HL-60/S4 treated with phorbol 12-myristate 13-acetate at 8.2 ng/mL for 4 days and 3 days (cell line): ENCODE measurements around the gene LRP4.
"Not testable (repeated sequence)": the region's sequence is repeated elsewhere in the genome, so short reads cannot be mapped to it uniquely, and the experiment has no call there.

Experiments
- in situ Hi-C: fragments of 300-500 bp; cut with MboI; formaldehyde crosslinking; loops from 2 replicates; pipeline ENCODE4 v1.15.0; 2022; ENCODE audit warnings: low sequenced_read_pairs

Gene LRP4

DNA sequence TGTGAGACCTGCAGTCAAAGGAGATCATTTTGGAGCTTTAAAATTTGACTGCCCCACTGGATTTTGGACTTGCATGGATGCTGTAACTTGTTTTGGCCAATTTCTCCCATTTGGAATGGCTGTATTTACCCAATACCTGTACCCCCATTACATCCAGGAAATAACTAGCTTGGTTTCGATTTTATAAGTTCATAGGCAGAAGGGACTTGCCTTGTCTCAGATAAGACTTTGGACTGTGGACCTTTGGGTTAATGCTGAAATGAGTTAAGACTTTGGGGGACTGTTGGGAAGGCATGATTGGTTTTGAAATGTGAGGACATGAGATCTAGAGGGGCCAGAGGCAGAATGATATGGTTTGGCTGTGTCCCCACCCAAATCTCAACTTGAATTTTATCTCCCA lies 10.4 kb upstream of the LRP4 start:
- in situ Hi-C loops, result not testable (repeated sequence)

GRCh38 chr11:46927928-46928327 lies 9.6 kb upstream of the LRP4 start:
- in situ Hi-C loops, result not testable (repeated sequence)

- in situ Hi-C loops, result no loop called here
These were observed 2.4 kb upstream of the LRP4 start for GRCh38 chr11:46920755-46921154.

GRCh38 chr11:46918788-46919513 lies 601 bp upstream of the LRP4 start:
- in situ Hi-C loops, result no loop called here

GRCh38 chr11:46917762-46918082 lies 628 bp downstream of the LRP4 start:
- in situ Hi-C loops, result no loop called here

DNA sequence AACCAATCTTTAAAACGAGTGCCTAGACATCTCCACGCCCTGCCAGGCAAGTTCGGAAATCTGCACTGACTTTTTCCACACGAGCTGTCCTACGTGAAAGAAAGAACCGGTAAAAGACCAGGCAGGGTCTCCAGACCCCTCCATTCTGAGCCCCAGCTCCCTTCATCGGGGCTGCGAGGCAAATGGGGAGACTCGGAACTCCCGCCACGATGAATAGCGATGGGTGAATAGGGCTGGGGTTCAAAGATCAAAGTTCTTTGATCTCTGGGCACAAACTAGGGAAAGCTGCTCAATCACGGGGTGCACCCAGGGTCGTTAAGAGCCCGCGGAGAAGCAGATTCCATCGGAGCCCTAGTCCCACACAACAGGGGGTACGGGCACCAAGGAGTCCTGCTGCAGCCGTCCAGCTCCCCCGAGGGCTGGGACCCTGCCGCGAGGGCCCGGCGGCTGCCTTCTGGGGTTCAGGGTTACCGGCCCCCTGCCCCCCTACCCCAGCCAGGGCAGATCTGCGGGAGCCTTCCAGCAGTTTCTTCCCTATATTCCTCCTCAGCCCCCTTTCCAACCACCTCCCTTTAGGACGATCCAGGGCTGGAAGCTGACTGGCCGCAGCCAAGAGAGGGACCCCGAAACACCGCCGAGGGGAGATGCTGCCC lies 1.1 kb downstream of the LRP4 start:
- in situ Hi-C loops, result no loop called here

DNA sequence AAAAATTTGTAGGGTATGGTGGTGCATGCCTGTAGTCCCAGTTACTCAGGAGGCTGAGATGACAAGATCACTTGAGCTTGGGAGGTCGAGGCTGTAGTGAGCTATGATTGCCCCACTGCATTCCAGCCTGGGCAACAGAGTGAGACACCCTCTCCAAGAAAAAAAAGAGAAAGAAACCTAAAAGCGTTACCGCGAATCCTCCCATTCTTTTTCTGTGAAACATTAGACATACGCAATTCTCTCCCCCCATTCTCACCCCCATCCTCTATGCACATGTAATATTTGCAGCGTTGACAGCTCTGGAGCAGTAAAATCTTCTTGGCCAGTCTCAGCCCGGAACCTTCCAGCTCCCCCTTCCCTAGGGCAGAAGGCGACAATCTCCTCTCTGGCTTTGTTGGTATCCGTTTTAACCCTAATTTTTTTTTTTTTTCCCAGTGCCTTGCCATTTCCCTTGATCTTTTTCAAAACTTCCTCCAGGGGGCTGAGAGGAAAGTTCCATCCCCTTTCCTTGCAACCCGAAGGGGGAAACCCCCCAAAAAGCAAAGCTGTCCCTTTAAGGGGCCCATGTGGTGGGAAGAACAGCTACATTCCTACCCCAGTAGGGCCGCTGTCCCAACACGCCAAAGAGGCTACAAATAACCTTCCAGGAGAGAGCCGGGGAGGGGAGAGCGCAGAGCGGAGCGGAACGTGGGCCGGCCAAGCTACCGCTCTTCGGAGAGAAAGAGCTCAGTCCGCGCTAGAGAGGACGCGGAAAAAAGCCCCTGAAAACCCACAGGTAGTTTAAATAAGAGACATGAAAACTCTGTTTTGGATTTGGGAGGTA lies 1.9 kb downstream of the LRP4 start:
- in situ Hi-C loops, result no loop called here

GRCh38 chr11:46914910-46915309 lies 3.4 kb downstream of the LRP4 start:
- in situ Hi-C loops, result no loop called here

- in situ Hi-C loops, result no loop called here
These were observed 4.0 kb downstream of the LRP4 start for GRCh38 chr11:46914363-46914762.

GRCh38 chr11:46913484-46913883 lies 4.9 kb downstream of the LRP4 start:
- in situ Hi-C loops, result no loop called here

DNA sequence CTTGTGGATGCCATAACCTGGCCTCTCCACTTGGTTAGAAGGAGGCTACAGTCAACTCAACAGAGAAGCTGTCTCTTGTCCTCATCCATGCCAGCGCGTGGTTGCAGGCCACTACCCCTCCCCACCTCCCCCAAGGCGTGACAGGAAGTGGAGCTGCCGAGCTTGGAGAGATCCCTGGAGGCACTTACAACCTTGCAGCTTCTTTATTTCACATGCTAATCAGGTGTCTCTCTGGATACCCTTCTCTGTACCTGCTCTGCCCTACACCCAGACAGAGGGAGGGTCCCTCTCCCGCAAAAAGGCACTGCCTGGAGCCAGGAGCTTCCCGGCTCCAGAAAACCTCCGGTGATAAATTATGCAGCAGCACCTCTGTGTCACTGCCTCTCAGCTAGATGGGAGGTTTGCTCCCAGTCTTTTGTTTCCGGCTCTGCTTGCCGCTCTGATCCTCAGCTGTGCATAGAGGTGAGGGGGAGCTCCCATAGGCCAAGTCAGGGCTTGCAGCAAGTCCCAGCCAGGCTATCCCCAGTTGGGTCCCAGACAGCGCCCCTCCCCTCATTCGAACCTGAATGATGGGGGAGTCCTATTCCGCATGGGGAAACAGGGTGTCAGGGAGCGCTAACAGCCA lies 5.7 kb downstream of the LRP4 start:
- in situ Hi-C loops, result no loop called here

GRCh38 chr11:46907606-46908005 lies 10.7 kb downstream of the LRP4 start:
- in situ Hi-C loops, result no loop called here

DNA sequence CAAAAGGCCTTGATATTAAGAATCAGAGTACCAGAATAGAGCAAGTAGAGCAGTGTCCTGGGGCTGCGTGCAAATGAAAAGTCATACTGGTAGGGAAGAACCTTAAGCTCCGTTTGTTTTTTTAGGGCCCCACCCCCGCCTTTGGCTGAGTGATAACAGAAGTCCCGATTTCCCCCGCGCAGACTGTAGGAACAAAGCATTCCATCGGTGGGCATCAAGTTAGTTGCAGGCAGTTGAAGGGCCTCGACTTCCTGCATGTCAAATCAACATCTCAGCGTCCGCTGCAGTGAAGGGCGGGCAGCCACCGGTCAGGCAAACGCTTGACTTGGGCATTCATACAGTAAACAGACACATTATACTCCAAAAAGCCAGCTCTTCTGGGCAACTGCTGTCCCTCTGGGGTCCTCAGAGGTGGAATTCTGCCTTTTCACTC lies 11.7 kb downstream of the LRP4 start:
- in situ Hi-C loops, result no loop called here

DNA sequence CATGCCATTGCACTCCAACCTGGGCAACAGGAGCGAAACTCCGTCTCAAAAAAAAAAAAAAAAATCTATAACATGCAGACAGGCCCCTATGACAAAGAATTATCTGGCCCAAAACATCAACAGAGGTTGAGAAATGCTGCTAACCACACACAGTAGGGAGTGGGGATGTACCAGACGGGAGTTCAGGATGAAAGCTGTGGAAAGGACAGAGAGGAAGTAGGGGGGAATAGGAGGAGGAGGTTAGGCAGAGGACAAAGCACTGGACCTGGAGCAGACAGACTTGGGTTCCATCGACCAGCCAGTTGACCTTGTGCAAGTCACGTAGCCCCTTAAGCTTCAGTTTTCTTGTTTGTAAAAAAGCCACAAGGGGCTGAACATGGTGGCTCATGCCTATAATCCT lies 12.5 kb downstream of the LRP4 start:
- in situ Hi-C loops, result no loop called here

- in situ Hi-C loops, result no loop called here
These were observed 14.5 kb downstream of the LRP4 start for GRCh38 chr11:46903846-46904245.

- in situ Hi-C loops, result no loop called here
These were observed 15.7 kb downstream of the LRP4 start for GRCh38 chr11:46902694-46903093.

GRCh38 chr11:46901156-46901555 lies 17.2 kb downstream of the LRP4 start:
- in situ Hi-C loops, result no loop called here

DNA sequence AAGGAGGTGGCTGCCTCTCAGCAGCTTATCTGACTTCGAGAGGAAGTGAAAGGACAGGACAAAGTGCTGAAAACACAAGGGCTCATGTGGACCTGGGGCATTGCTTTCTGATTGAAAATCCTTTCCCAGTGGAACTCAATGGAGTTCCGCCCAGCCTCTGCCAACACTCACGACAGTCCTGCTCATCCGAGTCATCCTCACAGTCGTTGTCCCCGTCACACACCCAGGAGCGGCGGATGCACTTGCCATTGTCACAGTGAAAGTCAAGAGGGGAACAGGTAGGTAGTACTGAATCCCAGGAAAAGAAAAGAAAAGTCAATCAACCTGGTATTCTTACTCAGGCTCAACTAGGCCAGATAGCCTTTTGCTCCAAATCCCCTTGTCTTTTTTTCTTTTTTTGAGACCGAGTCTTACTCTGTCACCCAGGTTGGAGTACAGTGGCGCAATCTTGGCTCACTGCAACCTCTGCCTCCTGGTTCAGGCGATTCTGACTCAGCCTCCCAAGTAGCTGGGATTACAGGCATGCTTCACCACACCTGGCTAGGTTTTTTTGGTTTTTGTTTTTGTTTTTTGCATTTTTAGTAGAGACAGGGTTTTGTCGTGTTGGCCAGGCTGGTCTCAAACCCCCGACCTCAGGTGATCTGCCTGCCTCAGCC lies 18.1 kb downstream of the LRP4 start:
- in situ Hi-C loops, result no loop called here

GRCh38 chr11:46899501-46900025 lies 18.8 kb downstream of the LRP4 start:
- in situ Hi-C loops, result loop anchor here (25.0 kb wide), 1 partner anchor 263 kb away; no protein-coding TSS in a partner anchor

GRCh38 chr11:46898396-46899095 lies 19.8 kb downstream of the LRP4 start:
- in situ Hi-C loops, result loop anchor here (25.0 kb wide), 1 partner anchor 264 kb away; no protein-coding TSS in a partner anchor
